ENCODE data around the gene LIPA.

DNA sequence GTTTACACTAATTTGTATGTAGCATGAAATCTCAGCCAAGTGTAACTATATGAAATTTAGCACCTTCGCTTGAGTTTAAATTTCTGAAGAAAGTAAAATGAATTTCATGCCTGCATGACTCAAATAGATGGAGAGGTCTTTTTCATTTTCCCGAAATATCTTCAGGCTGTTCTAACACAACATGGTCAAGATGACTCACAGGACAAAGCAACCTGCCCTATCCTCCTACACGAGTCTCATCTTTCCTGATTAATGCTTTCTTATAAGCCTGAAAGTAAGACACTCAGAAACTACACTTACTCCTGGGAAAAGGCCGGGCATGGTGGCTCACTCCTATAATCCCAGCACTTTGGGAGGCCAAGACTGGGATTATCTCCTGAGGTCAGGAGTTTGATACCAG, 85.7 kb downstream of the LIPA start:
- TF ChIP-seq, protein P1, sequence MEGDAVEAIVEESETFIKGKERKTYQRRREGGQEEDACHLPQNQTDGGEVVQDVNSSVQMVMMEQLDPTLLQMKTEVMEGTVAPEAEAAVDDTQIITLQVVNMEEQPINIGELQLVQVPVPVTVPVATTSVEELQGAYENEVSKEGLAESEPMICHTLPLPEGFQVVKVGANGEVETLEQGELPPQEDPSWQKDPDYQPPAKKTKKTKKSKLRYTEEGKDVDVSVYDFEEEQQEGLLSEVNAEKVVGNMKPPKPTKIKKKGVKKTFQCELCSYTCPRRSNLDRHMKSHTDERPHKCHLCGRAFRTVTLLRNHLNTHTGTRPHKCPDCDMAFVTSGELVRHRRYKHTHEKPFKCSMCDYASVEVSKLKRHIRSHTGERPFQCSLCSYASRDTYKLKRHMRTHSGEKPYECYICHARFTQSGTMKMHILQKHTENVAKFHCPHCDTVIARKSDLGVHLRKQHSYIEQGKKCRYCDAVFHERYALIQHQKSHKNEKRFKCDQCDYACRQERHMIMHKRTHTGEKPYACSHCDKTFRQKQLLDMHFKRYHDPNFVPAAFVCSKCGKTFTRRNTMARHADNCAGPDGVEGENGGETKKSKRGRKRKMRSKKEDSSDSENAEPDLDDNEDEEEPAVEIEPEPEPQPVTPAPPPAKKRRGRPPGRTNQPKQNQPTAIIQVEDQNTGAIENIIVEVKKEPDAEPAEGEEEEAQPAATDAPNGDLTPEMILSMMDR (conservative IDR thresholded peaks at IDR 0.05; ENCODE audit: low read length): no peak
- TF ChIP-seq EZH2phosphoT487 (IDR thresholded peaks at IDR 0.05; ENCODE audit: borderline replicate concordance): no peak

Data from Loucy (cell line).